ENCODE results near the gene GALNTL6. TPM values are rescaled to one million over a fixed set of nuclear protein-coding genes. Genes with fewer than 3 reads are reported as not detected.

GALNTL6 gene
- total RNA-seq, 2 donors from 2014 or later = 0.19 to 0.20 TPM

DNA sequence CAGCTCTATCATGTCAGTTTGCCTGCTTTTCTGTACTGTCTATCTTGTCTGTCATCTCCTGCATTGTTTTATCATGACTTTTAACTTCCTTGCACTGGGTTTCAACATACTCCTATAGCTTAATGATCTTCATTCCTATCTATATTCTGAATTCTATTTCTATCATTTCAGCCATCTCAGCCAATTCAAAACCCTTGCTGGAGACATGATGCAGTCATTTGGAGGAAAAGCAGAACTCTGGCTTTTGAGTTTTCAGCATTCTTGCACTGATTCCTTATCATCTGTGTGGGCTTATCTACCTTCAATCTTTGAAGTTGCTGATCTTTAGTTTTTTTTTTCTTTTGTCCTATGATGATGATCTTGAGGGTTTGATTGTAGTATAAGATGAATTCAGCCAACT, 861.6 kb downstream of the GALNTL6 start:
- intact Hi-C loops (cut with DNase I) = no loop called here
- Histone ChIP-seq H3K36me3 (no peaks in the 10 kb centered on the region), H3K4me3 (no peak overlapping the region), H3K4me1 (no peaks in the 10 kb centered on the region), H3K27me3 (no peaks in the 10 kb centered on the region), H3K9me3 (no peaks in the 10 kb centered on the region), H3K9ac (ENCODE audit: low read depth in 2 of 2, low read length in 2 of 2) (no peak overlapping the region), H3K27ac (no peak overlapping the region)
- no peak for DNase-seq
- TF ChIP-seq, protein P1, sequence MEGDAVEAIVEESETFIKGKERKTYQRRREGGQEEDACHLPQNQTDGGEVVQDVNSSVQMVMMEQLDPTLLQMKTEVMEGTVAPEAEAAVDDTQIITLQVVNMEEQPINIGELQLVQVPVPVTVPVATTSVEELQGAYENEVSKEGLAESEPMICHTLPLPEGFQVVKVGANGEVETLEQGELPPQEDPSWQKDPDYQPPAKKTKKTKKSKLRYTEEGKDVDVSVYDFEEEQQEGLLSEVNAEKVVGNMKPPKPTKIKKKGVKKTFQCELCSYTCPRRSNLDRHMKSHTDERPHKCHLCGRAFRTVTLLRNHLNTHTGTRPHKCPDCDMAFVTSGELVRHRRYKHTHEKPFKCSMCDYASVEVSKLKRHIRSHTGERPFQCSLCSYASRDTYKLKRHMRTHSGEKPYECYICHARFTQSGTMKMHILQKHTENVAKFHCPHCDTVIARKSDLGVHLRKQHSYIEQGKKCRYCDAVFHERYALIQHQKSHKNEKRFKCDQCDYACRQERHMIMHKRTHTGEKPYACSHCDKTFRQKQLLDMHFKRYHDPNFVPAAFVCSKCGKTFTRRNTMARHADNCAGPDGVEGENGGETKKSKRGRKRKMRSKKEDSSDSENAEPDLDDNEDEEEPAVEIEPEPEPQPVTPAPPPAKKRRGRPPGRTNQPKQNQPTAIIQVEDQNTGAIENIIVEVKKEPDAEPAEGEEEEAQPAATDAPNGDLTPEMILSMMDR (IDR thresholded peaks at IDR 0.05) = no peak

DNA sequence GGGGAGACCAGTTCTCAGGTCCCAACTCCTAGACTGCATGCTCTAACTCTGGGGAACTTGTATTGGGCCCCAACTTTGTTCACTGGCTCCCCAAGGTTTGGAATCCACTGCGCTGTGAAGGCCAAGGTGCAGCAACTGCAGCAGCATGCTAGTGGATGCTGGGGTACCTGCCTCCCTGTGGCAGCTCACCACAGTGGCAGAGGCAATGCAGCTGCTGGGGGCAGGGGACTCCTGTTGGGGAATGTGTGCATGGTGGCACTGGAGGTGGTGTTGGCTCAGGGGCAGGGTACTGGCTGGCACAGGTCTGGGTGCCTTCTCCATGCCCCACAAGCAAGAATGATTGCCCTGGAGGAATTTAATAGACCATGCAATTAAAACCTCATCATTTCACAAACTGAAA, 862.0 kb downstream of the GALNTL6 start:
- no peaks in the 10 kb centered on the region for H3K36me3 ChIP-seq
- no peak overlapping the region for H3K4me3 ChIP-seq
- no peak overlapping the region for H3K27ac ChIP-seq
- no peaks in the 10 kb centered on the region for H3K9me3 ChIP-seq
- TF ChIP-seq, protein P1 (IDR thresholded peaks at IDR 0.05) = no peak
- no peak for DNase-seq
- intact Hi-C loops (cut with DNase I) = no loop called here
- no peaks in the 10 kb centered on the region for H3K4me1 ChIP-seq
- no peak overlapping the region for H3K9ac ChIP-seq (ENCODE audit: low read depth in 2 of 2, low read length in 2 of 2)
- no peaks in the 10 kb centered on the region for H3K27me3 ChIP-seq

DNA sequence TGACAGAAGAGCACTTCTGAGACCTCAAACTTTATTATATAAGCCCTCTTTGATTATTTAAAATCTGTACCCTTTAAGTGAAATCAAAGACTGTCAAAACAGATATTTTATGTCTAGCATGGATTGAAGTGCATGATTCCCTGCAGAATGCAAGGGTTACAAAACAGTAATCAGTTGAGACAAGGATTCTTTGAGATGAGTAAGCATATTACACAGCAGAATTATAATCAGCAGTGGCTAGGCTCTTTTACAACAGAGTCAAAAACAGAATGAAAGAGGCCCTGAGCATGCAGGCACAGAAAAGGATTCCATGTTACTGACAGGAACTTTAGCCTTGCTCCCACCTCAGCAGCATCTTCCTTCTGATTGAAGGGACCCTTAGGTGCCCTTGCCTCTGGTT, 867.5 kb downstream of the GALNTL6 start:
- H3K27me3 ChIP-seq = no peaks in the 10 kb centered on the region
- TF ChIP-seq, protein P1 (IDR thresholded peaks at IDR 0.05) = no peak
- intact Hi-C loops (cut with DNase I) = no loop called here
- H3K36me3 ChIP-seq = no peaks in the 10 kb centered on the region
- H3K9me3 ChIP-seq = no peaks in the 10 kb centered on the region
- no peak overlapping the region for H3K9ac ChIP-seq (ENCODE audit: low read depth in 2 of 2, low read length in 2 of 2)
- no peak for DNase-seq
- H3K4me3 ChIP-seq = no peak overlapping the region
- H3K4me1 ChIP-seq = no peaks in the 10 kb centered on the region
- no peak overlapping the region for H3K27ac ChIP-seq

DNA sequence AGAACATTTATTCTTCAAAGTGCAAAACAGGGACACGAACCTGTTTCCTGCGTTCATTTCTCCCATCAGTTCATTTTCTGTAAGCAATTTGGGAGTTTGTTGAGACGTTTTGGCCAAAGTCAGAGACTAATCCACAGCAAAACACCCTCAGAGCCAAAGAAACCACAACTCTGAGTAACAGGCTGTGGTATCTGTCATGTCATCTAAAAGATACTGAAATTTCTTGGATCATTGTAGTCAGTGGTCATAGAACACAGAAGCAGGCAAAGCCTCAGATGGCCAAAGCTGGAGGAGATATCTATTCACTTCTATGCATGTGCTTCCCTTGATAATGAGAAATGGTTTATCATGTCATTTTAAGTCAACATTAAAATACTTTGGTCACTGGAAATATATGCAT, 869.8 kb downstream of the GALNTL6 start:
- no peak for DNase-seq
- Histone ChIP-seq H3K27me3 (no peaks in the 10 kb centered on the region), H3K36me3 (no peaks in the 10 kb centered on the region), H3K9me3 (no peaks in the 10 kb centered on the region), H3K27ac (no peak overlapping the region), H3K4me3 (no peak overlapping the region), H3K4me1 (no peaks in the 10 kb centered on the region), H3K9ac (ENCODE audit: low read depth in 2 of 2, low read length in 2 of 2) (no peak overlapping the region)
- intact Hi-C loops (cut with DNase I) = no loop called here
- TF ChIP-seq, protein P1 (IDR thresholded peaks at IDR 0.05) = no peak

DNA sequence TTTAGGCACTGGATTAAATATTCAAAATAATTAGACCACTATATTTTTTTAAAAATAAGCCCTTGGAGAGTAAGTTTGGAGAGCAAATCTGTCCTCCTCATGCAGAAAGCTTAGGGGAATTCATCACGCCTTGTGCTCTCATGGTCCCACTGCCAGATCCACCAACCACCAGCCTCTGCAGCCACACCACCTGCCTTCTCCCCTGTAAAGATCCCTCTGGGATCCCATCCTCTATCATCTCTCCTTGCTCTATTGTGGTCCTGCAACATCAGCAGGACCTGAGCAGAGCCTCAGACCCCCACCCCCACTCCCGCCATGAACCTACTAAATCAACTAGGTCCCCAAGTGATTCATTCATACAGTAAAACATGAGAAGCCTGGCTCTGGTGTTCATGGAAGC, 872.8 kb downstream of the GALNTL6 start:
- no peak for DNase-seq

More for the DNA sequence above, 872.8 kb downstream of the GALNTL6 start:
- intact Hi-C loops (cut with DNase I) = no loop called here
- no peaks in the 10 kb centered on the region for H3K4me1 ChIP-seq
- no peaks in the 10 kb centered on the region for H3K27me3 ChIP-seq
- H3K4me3 ChIP-seq = no peak overlapping the region
- no peak overlapping the region for H3K27ac ChIP-seq
- no peaks in the 10 kb centered on the region for H3K36me3 ChIP-seq
- H3K9ac ChIP-seq (ENCODE audit: low read depth in 2 of 2, low read length in 2 of 2) = no peak overlapping the region
- no peaks in the 10 kb centered on the region for H3K9me3 ChIP-seq
- TF ChIP-seq, protein P1 (IDR thresholded peaks at IDR 0.05) = no peak
